Duodenal mucosa (tissue), 2 donors: Measurements from ENCODE around the gene RASEF.
"Not testable (repeated sequence)": the region's sequence is repeated elsewhere in the genome, so short reads cannot be mapped to it uniquely, and the experiment has no call there.

ENCODE experiments used
- H3K27ac ChIP-seq: one replicate; pipeline ENCODE4 v1.7.0; 2013; ENCODE audit warnings: low read depth, low read length
- H3K27me3 ChIP-seq, 2 donors: one replicate each; pipeline ENCODE4 v1.7.0; 2013; ENCODE audit warnings: low read length in 2 of 2, control low read depth in 1 of 2; ENCODE audit not compliant: insufficient read depth in 2 of 2, control insufficient read depth in 1 of 2
- H3K36me3 ChIP-seq, 2 donors: one replicate each; pipeline ENCODE4 v1.7.0; 2013; ENCODE audit warnings: low read length in 2 of 2, control low read depth in 1 of 2; ENCODE audit not compliant: insufficient read depth in 2 of 2, control insufficient read depth in 1 of 2
- H3K4me1 ChIP-seq, 2 donors: one replicate each; pipeline ENCODE4 v1.7.0; 2013; ENCODE audit warnings: low read length in 2 of 2, control low read depth in 1 of 2; ENCODE audit not compliant: insufficient read depth in 2 of 2, control insufficient read depth in 1 of 2
- H3K4me3 ChIP-seq, 2 donors: one replicate each; pipeline ENCODE4 v1.7.0; 2013; ENCODE audit warnings: low read length in 2 of 2, low read depth in 1 of 2
- H3K9ac ChIP-seq, 2 donors: one replicate each; pipeline ENCODE4 v1.7.0; 2013; ENCODE audit warnings: low read length in 2 of 2, low read depth in 1 of 2
- H3K9me3 ChIP-seq, 2 donors: one replicate each; pipeline ENCODE4 v1.7.0; 2013; ENCODE audit warnings: low read length in 2 of 2, control low read depth in 1 of 2; ENCODE audit not compliant: control insufficient read depth in 1 of 2

RASEF gene

GRCh38 chr9:83062651-83063527 lies at the start of gene RASEF:
RASEF (minus strand) TSS chr9:83063142; CDS start chr9:83062867, 275 bp downstream.
- H3K27ac ChIP-seq: peak within 1 kb of the TSS; percentile 64

GRCh38 chr9:83111169-83111568 lies 48.2 kb upstream of the RASEF start:
- H3K27me3 ChIP-seq: no peaks in the 10 kb centered on the region
- H3K36me3 ChIP-seq: no peaks in the 10 kb centered on the region
- no peak overlapping the region for H3K4me3 ChIP-seq
- peaks cover 0 to 7% of the 10 kb centered on the region in 2 donors for H3K9me3 ChIP-seq
- no peaks in the 10 kb centered on the region for H3K4me1 ChIP-seq
- H3K9ac ChIP-seq: no peak overlapping the region
- no peak overlapping the region for H3K27ac ChIP-seq

More at GRCh38 chr9:83062651-83063527, at the start of gene RASEF:
- Histone ChIP-seq H3K9ac (peak within 1 kb of the TSS; percentile 45), H3K9me3 (no peaks in the 10 kb centered on the region), H3K4me1 (peaks cover 13 to 22% of the 10 kb centered on the region in 2 donors), H3K4me3 (peak within 1 kb of the TSS; percentile 69 to 73), H3K27me3 (no peaks in the 10 kb centered on the region), H3K36me3 (no peaks in the 10 kb centered on the region)

- Histone ChIP-seq H3K27me3 (no peaks in the 10 kb centered on the region), H3K9ac (no peak overlapping the region), H3K36me3 (no peaks in the 10 kb centered on the region), H3K27ac (no peak overlapping the region), H3K4me1 (no peaks in the 10 kb centered on the region), H3K9me3 (peaks cover 0 to 5% of the 10 kb centered on the region in 2 donors), H3K4me3 (no peak overlapping the region)
Measured at GRCh38 chr9:83109296-83109695, 46.4 kb upstream of the RASEF start.

GRCh38 chr9:83108208-83108607 lies 45.3 kb upstream of the RASEF start:
- Histone ChIP-seq H3K9ac (no peak overlapping the region), H3K27me3 (no peaks in the 10 kb centered on the region), H3K9me3 (peaks cover 0 to under 1% of the 10 kb centered on the region in 2 donors), H3K27ac (no peak overlapping the region), H3K4me3 (no peak overlapping the region), H3K4me1 (no peaks in the 10 kb centered on the region), H3K36me3 (no peaks in the 10 kb centered on the region)

- Histone ChIP-seq H3K4me3 (no peak overlapping the region), H3K9me3 (no peaks in the 10 kb centered on the region), H3K9ac (no peak overlapping the region), H3K27me3 (no peaks in the 10 kb centered on the region), H3K36me3 (no peaks in the 10 kb centered on the region), H3K4me1 (no peaks in the 10 kb centered on the region), H3K27ac (no peak overlapping the region)
Measured at GRCh38 chr9:83106772-83107171, 43.8 kb upstream of the RASEF start.

GRCh38 chr9:83106263-83106662 lies 43.3 kb upstream of the RASEF start:
- H3K27ac ChIP-seq: no peak overlapping the region
- H3K36me3 ChIP-seq: no peaks in the 10 kb centered on the region
- no peaks in the 10 kb centered on the region for H3K9me3 ChIP-seq
- H3K27me3 ChIP-seq: no peaks in the 10 kb centered on the region
- no peak overlapping the region for H3K9ac ChIP-seq
- no peak overlapping the region for H3K4me3 ChIP-seq
- no peaks in the 10 kb centered on the region for H3K4me1 ChIP-seq

- H3K27me3 ChIP-seq: no peaks in the 10 kb centered on the region
- no peak overlapping the region for H3K27ac ChIP-seq
- no peaks in the 10 kb centered on the region for H3K4me1 ChIP-seq
- no peaks in the 10 kb centered on the region for H3K36me3 ChIP-seq
- no peak overlapping the region for H3K4me3 ChIP-seq
- H3K9ac ChIP-seq: no peak overlapping the region
- peaks cover 0 to 3% of the 10 kb centered on the region in 2 donors for H3K9me3 ChIP-seq
Measured at GRCh38 chr9:83097633-83098032, 34.7 kb upstream of the RASEF start.

- H3K9me3 ChIP-seq, H3K27me3 ChIP-seq, H3K4me1 ChIP-seq, H3K4me3 ChIP-seq, H3K9ac ChIP-seq, H3K27ac ChIP-seq, H3K36me3 ChIP-seq: not testable (repeated sequence)
Measured at GRCh38 chr9:83093311-83093710, 30.4 kb upstream of the RASEF start.

GRCh38 chr9:83081846-83082245 lies 18.9 kb upstream of the RASEF start:
- no peaks in the 10 kb centered on the region for H3K27me3 ChIP-seq
- H3K4me1 ChIP-seq: no peaks in the 10 kb centered on the region
- no peaks in the 10 kb centered on the region for H3K9me3 ChIP-seq
- H3K27ac ChIP-seq: no peak overlapping the region
- no peak overlapping the region for H3K4me3 ChIP-seq
- no peak overlapping the region for H3K9ac ChIP-seq
- H3K36me3 ChIP-seq: no peaks in the 10 kb centered on the region

- Histone ChIP-seq H3K4me1 (no peaks in the 10 kb centered on the region), H3K36me3 (no peaks in the 10 kb centered on the region), H3K9me3 (no peaks in the 10 kb centered on the region), H3K27ac (no peak overlapping the region), H3K9ac (no peak overlapping the region), H3K4me3 (no peak overlapping the region), H3K27me3 (no peaks in the 10 kb centered on the region)
Measured at GRCh38 chr9:83081010-83081409, 18.1 kb upstream of the RASEF start.
